GM12872 (cell line): ENCODE results near the gene MEGF8.
A peak's percentile ranks its signal among the peaks of the same experiment; 100 is the strongest.

Experiments
- CTCF ChIP-seq: IDR thresholded peaks from 3 replicates; pipeline ENCODE4 v1.5.1; 2011; ENCODE audit warnings: low read depth, mild to moderate bottlenecking, low read length, moderate library complexity; ENCODE audit not compliant: insufficient read depth

The MEGF8 gene

DNA sequence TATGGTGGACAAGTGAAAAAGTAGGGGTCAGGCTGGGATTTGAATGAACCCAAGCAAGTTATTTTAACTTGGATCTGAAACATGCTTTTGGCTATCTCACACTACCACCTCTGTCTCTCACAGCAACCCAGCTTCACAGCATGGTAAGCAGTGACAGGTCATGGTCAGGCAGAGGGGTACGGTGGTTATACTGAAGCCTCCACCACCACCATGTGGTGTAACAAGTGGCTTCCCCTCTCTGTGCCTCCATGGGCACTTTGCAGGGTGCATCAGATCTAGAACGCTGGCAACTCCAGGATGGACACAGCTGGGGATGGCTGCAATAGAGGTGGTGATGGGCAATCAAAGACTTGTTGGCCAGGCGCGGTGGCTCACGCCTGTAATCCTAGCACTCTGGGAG lies 13.1 kb upstream of the MEGF8 start:
- TF ChIP-seq CTCF: no peak

DNA sequence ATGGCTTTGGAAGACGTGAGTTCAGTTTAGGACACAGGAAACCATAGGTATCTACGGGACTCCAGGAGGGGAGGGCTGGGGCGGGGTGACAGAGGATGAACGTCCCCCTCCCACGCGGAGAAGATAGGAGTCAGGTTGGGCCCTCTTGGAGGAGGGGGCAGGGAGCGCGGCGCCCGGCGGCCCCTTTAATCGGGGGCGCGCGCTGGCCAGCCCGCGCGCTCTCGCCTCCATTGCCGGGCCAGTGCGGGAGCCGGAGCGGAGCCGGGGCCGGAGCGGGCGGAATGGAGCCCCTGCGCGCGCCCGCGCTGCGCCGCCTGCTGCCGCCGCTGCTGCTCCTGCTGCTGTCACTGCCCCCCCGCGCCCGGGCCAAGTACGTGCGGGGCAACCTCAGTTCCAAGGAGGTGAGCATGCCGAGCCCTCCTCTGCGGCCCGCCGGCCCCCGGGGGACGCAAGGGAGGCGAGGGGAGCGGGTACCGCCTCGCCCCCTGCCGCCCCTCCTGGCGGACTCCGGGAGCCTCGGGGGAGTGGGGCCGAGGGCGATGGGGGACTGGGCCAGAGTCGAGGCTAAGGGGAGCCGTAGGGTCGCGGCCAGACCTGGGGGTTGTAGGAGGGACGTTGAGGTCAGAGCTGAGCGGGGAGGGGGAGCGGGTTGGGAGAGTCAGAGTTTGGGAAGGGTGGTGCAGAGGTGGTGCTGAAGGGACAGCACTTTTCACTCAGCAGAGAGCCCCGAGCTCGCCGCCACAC lies 12.2 kb upstream of the MEGF8 start, which contains the start of gene TMEM145:
TSS of gene TMEM145 (plus strand) at position 214 of the 744 bp plus-strand sequence. CDS start at position 282, 68 bp downstream.
- 0 out of 3 replicates have a peak, but pooled peaks have one; percentile 2 for TF ChIP-seq CTCF

DNA sequence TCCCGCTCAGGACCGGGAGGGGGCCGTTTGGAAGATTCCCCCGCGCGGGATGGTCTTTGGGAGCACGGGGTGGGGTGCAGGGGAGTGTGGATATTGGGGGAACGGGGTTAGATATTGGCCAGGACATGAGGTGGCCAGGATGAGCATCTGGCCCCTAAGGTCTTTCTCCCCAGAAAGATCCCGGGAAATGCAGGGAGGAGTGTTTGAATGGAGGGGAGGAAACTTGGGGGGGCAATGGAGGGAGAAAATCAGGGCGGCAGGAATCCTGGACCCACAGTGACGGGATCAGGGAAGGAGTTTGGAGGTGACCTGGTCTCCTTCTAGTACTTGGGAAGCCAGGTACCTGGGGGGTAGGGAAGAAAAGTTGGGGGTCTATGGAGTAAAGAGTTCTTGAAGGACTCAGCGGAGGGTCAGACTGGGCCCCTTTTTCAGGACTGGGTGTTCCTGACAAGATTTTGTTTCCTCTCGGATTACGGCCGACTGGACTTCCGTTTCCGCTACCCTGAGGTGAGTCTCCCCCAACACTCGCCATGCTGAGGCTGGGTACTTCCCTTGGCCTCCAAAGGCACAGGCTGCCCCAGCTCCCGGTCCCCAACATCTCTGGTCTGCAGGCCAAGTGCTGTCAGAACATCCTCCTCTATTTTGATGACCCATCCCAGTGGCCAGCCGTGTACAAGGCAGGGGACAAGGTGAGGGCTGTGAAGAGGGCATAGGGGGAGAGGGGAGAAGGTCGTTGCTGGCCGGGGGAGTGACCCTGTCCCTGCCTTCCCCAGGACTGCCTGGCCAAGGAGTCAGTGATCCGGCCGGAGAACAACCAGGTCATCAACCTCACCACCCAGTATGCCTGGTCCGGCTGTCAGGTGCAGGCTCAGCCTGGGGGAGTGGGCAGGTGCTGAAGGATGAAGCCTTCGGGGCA lies 11.3 kb upstream of the MEGF8 start:
- no peak for TF ChIP-seq CTCF

GRCh38 chr19:42315024-42315423 lies 10.4 kb upstream of the MEGF8 start:
- no peak for TF ChIP-seq CTCF

GRCh38 chr19:42316223-42317211 lies 8.9 kb upstream of the MEGF8 start:
- no peak for TF ChIP-seq CTCF

DNA sequence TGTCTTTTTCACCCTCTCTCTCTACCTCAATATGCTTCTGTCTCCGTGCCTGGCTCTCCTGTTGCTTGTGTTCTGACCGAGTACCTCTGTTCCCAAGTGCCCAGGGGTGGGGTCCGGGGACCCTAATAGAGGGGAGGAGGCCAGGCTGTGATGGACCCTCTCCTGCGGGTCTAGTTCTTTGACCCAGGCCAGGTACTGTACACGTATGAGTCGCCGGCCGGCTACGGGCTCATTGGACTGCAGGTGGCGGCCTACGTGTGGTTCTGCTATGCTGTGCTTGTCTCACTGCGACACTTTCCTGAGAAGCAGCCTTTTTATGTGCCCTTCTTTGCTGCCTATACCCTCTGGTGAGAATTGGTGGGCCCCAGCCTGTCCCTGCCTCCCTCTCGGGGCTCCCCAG lies 7.9 kb upstream of the MEGF8 start:
- no peak for TF ChIP-seq CTCF

DNA sequence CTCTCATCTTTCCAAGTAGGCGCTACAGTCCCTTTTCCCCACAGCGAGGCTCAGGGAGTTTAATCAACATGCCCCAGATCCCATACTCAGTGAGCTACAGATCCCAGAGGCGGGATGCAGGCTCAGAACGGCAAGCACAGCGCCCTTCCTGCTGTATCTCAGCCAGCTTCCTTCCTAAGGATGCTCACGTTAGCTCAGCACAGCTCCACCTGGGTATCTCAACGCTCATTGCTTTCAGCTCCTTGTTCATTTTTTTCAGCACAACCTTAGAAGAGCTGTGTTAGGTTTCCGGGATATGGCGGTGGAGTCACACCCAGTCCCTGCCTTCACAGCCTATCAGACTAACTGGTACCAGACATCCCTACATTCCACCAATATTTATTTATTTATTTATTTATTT lies 3.1 kb upstream of the MEGF8 start:
- TF ChIP-seq CTCF: no peak
